Posterior cingulate gyrus (tissue), 11 donors: Measurements from ENCODE around the gene CAAP1.
"Not testable (repeated sequence)": the region's sequence is repeated elsewhere in the genome, so short reads cannot be mapped to it uniquely, and the experiment has no call there.

Experiments used
- DNase-seq, 10 donors: peaks; one replicate each; pipeline versions ENCODE4 v3.0.0 to v3.0.0-alpha.2; 2020 to 2021; ENCODE audit warnings: mixed read lengths in 3 of 10
- intact Hi-C: fragments of 100-400 bp; cut with DNase I; formaldehyde crosslinking; loops from one replicate; pipeline ENCODE4 v1.15.1; 2023

Gene CAAP1

DNA sequence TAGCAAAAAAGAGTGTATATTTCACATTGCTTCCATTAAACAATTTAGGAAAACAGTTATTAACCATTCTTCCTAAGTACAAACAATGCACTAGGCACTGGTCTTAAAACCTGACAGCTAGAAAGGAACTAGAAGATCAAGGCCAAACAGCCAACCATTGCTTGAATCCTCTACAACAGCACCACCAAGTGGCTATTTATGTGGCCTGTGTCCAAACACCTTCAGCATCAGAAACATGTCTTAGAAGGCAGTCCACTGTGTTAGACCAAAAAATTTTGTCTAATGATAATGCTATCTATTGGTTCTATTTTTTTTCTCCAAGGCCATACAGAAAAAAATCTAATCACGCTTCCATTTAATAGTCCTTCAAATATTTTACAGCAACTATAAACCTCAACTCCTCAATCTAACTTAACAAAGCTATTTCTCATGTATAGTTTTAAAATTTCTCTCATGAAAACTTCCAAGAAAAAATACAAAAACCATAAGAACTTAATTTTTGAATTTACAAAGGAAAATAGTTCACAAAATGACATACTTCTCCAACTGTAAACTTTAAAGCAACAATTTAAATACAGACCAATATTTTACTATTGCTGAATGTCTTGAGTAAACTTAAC, 36.1 kb downstream of the CAAP1 start:
- no peak for DNase-seq
- intact Hi-C loops = loop anchor here (10.0 kb wide), 1 partner anchor 112 kb away; no protein-coding TSS in a partner anchor

DNA sequence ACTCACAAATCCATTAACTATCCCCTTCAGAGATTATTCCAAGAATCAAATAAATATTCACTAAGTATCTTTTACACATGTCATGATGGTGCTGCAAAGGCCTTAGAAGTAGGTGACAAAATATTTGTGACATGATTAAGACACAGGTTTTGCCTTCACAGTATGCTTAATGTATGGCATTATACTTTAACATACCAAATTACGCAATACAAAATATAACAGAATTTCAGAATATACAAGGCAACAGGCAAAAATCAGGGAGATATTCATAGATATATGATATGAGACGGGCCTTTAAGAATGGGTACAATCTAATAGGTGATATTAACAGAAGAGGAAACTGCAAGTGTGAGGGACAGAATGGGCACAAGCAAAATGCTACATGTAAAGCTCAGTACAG, 41.6 kb downstream of the CAAP1 start:
- intact Hi-C loops = loop anchor here (10.0 kb wide), 1 partner anchor 106 kb away; no protein-coding TSS in a partner anchor
- no peak for DNase-seq

DNA sequence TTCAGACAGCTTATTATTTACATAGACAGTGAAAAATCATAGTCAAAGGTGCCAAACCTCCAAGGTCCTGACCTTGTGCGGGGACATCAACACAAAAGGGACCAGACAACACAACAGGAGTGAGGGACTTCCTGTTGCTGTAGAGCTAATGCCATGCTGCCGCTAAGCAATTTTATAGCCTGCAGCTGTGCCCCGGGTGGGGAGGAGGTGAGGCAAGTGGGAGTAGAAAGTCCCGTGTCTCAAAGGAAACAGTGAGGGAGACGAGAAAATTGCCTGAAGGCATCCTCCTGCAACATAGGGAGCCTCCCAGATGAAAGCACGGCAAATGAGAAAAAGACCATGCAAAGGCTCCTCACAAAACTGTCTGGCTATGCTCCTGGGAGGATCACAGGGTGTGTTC, 58.8 kb downstream of the CAAP1 start:
- intact Hi-C loops = no loop called here
- no peak for DNase-seq

DNA sequence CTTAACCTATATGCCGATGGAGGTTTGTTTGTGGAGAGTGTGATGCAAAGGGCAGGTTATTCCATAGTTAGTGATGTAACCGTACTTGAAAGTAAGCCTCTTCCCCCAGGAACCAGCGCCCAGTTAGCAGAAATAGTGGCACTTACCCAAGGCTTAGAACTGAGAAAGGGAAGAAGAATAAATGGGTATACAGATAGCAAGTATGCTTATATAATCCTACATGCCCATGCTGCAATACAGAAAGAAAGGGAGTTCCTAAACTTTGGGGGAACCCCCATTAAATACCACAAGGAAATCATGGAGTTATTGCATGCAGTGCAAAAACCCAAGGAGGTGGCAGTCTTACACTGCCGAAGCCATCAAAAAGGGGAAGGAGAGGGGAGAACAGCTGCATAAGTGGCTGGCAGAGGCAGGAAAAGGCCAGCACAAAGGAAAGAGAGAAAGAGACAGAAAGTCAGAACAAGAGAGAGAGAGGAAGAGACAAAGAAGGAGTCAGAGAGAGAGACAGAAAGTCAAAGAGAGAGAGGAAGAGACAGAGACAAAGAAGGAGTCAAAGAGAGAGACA, 64.1 kb downstream of the CAAP1 start:
- DNase-seq, intact Hi-C loops: not testable (repeated sequence)

DNA sequence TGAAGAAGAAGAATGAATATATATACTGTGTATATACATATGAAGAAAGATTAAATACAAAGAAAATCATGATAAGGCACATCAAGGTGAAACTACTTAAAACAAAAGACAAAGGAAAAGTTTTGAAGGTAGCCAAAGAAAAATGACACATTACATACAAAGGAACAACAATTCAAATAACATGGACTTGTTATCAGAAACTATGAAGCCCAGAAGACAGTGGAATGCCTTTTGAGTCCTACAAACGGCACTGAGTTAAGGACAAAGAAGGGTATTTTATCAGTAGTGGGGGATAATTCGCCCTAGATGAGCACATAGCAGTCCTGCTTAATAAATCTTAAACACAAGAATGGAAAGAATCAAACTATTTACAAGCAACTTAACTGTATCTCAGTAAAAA, 77.8 kb downstream of the CAAP1 start:
- intact Hi-C loops = no loop called here
- no peak for DNase-seq

DNA sequence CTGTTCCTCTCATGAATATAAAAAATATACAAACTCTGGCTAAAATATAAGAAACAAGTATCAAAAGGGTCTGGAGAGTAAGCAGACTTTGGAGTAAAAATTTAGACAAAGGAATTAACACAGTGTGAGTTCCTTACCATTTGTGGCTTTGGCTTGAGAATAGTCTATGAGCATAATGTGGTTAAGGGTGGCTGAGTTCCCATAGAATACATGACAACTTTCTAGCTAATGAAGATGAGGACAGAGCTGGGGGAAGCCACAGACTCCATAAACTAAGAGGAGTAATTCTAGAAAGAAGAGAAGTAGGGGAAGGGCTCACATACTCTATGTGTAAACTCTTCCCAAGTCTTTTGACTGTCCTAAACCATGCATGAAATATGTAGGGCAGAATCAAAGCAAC, 79.4 kb downstream of the CAAP1 start:
- intact Hi-C loops = no loop called here
- no peak for DNase-seq

DNA sequence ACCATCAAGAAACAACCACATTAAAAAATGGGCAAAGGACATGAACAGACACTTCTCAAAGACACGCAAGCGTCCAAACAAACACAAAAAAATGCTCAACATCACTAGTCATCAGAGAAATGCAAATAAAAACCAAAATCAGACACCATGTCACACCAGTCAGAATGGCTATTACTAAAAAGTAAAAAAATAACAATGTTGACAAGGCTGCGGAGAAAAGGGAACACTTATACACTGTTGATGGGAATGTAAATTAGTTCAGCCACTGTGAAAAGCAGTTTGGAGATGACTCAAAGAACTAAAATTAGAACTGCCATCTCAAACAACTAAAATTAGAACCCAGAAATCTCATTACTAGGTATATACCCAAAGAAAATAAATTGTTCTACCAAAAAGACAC, 80.4 kb downstream of the CAAP1 start:
- intact Hi-C loops = no loop called here

DNA sequence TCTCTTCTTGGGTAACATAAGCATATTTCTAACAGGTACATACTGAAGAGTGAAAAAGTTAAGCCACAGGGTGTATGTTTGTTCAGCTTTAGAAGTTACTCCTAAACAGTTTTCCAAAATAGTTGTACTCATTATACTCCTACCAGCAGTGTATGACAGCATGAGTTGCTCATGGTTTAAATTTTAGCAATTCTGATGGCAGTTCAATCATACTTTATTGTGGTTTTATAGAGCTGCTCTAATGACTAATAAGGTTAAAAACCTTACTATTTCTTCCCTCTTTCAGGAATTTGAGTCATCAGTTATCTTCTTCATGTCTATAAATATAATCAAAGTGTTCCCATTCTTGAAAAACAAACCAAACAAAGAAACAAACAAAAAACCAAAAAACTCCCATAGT, 81.5 kb downstream of the CAAP1 start:
- intact Hi-C loops = no loop called here
- no peak for DNase-seq

More for the DNA sequence above, 80.4 kb downstream of the CAAP1 start:
- no peak for DNase-seq

DNA sequence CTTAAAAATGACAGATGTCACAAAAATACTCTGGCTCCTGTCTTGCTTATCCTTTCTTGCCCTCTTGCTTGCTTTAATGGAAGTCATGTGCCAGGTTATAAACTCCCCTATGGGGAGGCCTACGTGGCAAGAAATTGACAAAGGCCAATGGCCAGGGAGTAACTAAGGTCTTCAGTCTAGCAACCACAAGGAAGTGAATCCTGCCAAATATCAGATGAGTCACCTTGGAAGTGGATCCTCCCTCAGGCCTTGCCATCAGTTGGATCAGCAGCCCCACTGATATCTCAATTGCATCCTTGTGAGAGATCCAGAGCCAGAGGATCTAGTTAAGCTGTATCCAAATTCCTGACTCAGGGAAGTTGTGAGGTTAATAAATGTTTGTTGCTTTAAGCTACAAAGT, 82.8 kb downstream of the CAAP1 start:
- intact Hi-C loops = no loop called here
- no peak for DNase-seq

DNA sequence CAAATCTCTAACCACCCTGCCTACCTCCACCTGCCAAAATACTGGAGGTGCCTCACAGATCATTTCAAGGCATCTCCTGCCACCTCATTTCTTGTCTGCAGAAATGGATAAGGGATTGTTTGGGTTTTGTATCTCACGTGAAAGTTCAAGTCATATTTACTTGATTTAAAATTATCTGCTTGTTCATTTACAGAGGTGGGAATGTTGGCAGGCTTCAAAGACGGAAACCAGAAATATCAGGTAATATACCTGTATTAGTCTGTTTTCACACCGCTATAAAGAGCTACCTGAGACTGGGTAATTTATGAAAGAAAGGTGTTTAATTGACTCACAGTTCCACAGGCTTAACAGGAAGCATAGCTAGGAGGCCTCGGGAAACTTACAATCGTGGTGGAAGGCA, 85.4 kb downstream of the CAAP1 start:
- intact Hi-C loops = no loop called here
- DNase-seq = no peak

DNA sequence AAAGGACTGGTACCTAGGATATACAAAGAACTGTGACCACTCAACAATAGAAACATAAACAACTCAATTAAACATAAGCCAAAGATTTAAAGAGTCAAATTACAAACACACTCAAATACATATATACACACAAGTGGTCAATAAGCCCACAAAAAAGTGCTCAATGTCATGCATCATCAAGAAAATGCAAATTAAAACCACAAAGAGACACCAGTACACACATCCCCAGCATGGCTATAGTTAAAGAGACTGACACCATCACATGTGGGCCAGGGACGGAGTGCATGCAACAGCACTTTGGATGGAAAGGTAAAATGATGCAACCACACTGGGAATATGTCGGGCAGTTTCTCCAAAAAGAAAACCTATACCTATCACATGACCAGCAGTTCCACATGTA, 89.7 kb downstream of the CAAP1 start:
- intact Hi-C loops = no loop called here
- no peak for DNase-seq

DNA sequence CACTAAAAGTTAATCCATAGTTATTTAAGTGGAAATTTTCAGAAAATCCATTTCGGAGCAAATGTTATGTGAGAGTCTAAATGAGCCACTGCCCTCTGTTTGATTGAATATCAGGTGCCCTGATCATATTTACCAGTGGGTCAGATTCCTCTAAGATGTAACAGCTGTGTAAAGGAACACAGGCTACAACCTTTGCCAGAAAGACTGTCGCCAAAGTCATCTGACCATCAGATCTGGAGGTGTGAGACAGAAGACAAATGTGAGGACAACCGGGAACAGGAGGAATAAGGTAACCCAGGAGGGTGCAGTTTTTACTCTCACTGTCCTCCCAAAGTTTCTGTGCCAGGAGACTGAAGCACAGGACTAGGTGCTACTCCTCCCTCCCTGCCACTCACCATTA, 90.8 kb downstream of the CAAP1 start:
- intact Hi-C loops = no loop called here
- no peak for DNase-seq

DNA sequence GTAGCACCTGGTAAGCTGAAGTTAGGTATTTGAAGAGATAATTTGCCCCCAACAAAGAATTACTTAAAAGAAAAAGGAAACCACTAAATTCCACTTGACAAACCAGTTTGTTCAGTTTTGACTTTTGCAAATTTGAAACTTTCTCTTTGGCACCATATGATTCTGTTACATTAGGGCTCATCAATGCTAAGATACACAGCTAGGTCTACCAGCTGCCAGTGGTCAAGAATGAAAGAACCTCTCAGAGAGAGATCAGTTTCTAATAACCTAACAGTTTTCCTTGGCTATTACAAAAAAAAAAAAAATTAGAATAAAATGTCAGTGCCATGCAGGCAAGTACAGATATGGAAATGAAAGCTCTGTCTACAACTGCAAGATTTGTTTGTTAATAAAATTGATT, 92.3 kb downstream of the CAAP1 start:
- intact Hi-C loops = no loop called here
- no peak for DNase-seq

DNA sequence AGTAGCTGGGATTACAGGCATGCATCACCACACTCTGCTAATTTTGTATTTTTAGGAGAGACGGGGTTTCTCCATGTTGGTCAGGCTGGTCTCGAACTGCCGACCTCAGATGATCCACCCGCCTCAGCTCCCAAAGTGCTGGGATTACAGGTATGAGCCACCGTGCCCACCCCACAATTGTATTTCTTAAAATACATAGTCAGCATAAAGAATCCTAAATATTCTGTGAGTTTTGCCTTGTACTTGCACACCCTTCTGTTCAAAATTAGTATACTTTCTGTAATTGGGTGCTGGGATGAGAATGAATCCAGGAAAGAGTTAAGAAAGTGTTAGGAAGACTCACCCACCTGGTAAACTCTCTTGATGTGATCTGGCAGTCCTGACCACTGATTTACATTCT, 101.3 kb downstream of the CAAP1 start:
- no peak for DNase-seq
- intact Hi-C loops = no loop called here
